ENCODE results near the gene ABTB2.

GRCh38 chr11:34182921-34183685 lies 174.7 kb downstream of the ABTB2 start:
- TF ChIP-seq, protein P1, sequence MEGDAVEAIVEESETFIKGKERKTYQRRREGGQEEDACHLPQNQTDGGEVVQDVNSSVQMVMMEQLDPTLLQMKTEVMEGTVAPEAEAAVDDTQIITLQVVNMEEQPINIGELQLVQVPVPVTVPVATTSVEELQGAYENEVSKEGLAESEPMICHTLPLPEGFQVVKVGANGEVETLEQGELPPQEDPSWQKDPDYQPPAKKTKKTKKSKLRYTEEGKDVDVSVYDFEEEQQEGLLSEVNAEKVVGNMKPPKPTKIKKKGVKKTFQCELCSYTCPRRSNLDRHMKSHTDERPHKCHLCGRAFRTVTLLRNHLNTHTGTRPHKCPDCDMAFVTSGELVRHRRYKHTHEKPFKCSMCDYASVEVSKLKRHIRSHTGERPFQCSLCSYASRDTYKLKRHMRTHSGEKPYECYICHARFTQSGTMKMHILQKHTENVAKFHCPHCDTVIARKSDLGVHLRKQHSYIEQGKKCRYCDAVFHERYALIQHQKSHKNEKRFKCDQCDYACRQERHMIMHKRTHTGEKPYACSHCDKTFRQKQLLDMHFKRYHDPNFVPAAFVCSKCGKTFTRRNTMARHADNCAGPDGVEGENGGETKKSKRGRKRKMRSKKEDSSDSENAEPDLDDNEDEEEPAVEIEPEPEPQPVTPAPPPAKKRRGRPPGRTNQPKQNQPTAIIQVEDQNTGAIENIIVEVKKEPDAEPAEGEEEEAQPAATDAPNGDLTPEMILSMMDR (IDR thresholded peaks at IDR 0.05): no peak
- no peak for TF ChIP-seq POLR2A (IDR thresholded peaks at IDR 0.05)
